Upper lobe of left lung (tissue), 4 donors: ENCODE measurements around the gene BUB3.

Experiments used
- CTCF ChIP-seq, 6 experiments: fragments of 450-650 bp in 4 of 6; fragments of 200-600 bp in 2 of 6; sonication (generic) in 2 of 6; IDR thresholded peaks; one replicate each; pipeline ENCODE4 v1.5.1; 2016 to 2019; ENCODE audit warnings: antibody characterized with exemption in 6 of 6
- EP300 ChIP-seq, 4 donors: sonication (generic); formaldehyde crosslinking; IDR thresholded peaks; one replicate each; pipeline ENCODE4 v1.5.1; 2017; ENCODE audit warnings: antibody characterized with exemption in 4 of 4, control low read depth in 2 of 4

- TF ChIP-seq CTCF (IDR thresholded peaks at IDR 0.05) (no peak), EP300 (IDR thresholded peaks at IDR 0.05) (no peak)
Observed at GRCh38 chr10:123139521-123140163, 14.6 kb upstream of the BUB3 start.
